Measurements from ENCODE around the gene PRPF38B. TPM values are rescaled to one million over a fixed set of nuclear protein-coding genes. Genes with fewer than 3 reads are reported as not detected.

The PRPF38B gene
- polyA plus RNA-seq, 5 donors = 73.6 to 96.1 (median 94.9) TPM

- DNase-seq = no peak
Measured at GRCh38 chr1:108712606-108713150, 20.6 kb downstream of the PRPF38B start, which contains the start of gene FNDC7. TSS of gene FNDC7 (plus strand) at chr1:108712908. CDS start at chr1:108712934, 26 bp downstream.

- no peak for DNase-seq
Measured at GRCh38 chr1:108715932-108716331, 23.8 kb downstream of the PRPF38B start.

GRCh38 chr1:108716437-108717230, 24.5 kb downstream of the PRPF38B start:
- no peak for DNase-seq

- no peak for DNase-seq
Measured at GRCh38 chr1:108717774-108718316, 25.7 kb downstream of the PRPF38B start.

GRCh38 chr1:108718927-108719655, 27.0 kb downstream of the PRPF38B start:
- DNase-seq = no peak

GRCh38 chr1:108719656-108720435, 27.7 kb downstream of the PRPF38B start:
- no peak for DNase-seq

GRCh38 chr1:108722292-108722691, 30.2 kb downstream of the PRPF38B start:
- DNase-seq = peak in 1 of 2 donors; percentile 3

GRCh38 chr1:108725906-108726305, 33.8 kb downstream of the PRPF38B start:
- no peak for DNase-seq

- no peak for DNase-seq
Measured at GRCh38 chr1:108728327-108728923, 36.3 kb downstream of the PRPF38B start.

- DNase-seq = no peak
Measured at GRCh38 chr1:108729481-108729880, 37.4 kb downstream of the PRPF38B start.

- no peak for DNase-seq
Measured at GRCh38 chr1:108732398-108732797, 40.3 kb downstream of the PRPF38B start.

- DNase-seq = no peak
Measured at GRCh38 chr1:108734171-108734865, 42.2 kb downstream of the PRPF38B start.

- no peak for DNase-seq
Measured at GRCh38 chr1:108742253-108742652, 50.1 kb downstream of the PRPF38B start.

GRCh38 chr1:108745980-108746381, 53.9 kb downstream of the PRPF38B start:
- DNase-seq = no peak

GRCh38 chr1:108746382-108747170, 54.5 kb downstream of the PRPF38B start, which contains the start of gene STXBP3:
TSS of gene STXBP3 (plus strand) at chr1:108746674. CDS start at chr1:108746738, 64 bp downstream.
- DNase-seq = peak; percentile 98

- DNase-seq = peak; percentile 65 to 80
Measured at GRCh38 chr1:108747171-108747850, 55.2 kb downstream of the PRPF38B start.

GRCh38 chr1:108747898-108748297, 55.8 kb downstream of the PRPF38B start:
- no peak for DNase-seq

- no peak for DNase-seq
Measured at GRCh38 chr1:108749081-108749480, 57.0 kb downstream of the PRPF38B start.

Data from right lung (tissue), 5 donors.